ENCODE measurements around the gene ADGRL1.

DNA sequence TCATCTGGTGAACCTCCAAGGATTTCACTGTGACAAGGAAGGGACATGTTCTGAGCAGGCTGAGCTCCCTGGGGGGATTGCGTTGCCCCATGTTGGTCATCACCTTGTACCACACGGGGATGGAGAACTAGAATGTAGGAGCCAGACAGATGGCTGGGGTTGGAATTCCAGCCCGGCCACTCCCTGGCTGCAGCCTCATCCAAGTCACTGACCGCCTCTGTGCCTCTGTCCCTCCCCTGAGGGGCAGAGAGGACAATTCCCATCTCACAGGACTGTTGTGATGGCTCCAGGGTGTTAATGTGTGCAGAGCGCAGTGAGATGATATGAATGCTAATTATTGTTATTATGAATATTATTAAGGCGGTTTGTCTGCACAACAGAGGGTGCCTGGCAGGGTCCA, 24.1 kb downstream of the ADGRL1 start:
- TF ChIP-seq, protein P1, sequence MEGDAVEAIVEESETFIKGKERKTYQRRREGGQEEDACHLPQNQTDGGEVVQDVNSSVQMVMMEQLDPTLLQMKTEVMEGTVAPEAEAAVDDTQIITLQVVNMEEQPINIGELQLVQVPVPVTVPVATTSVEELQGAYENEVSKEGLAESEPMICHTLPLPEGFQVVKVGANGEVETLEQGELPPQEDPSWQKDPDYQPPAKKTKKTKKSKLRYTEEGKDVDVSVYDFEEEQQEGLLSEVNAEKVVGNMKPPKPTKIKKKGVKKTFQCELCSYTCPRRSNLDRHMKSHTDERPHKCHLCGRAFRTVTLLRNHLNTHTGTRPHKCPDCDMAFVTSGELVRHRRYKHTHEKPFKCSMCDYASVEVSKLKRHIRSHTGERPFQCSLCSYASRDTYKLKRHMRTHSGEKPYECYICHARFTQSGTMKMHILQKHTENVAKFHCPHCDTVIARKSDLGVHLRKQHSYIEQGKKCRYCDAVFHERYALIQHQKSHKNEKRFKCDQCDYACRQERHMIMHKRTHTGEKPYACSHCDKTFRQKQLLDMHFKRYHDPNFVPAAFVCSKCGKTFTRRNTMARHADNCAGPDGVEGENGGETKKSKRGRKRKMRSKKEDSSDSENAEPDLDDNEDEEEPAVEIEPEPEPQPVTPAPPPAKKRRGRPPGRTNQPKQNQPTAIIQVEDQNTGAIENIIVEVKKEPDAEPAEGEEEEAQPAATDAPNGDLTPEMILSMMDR (conservative IDR thresholded peaks at IDR 0.05; ENCODE audit: low read length) = no peak
- no peak for TF ChIP-seq EZH2phosphoT487 (IDR thresholded peaks at IDR 0.05; ENCODE audit: borderline replicate concordance, low read depth, low read length)

All from OCI-LY7 (cell line).